Breast epithelium (tissue), 4 donors: ENCODE measurements around the gene HEATR9. TPM values are rescaled to one million over a fixed set of nuclear protein-coding genes. Genes with fewer than 3 reads are reported as not detected.

Source experiments
- DNase-seq, 2 donors: peaks; one replicate each; pipeline ENCODE4 v3.0.0-alpha.2; 2019; ENCODE audit warnings: low spot score in 2 of 2
- H3K27ac ChIP-seq, 2 donors: fragments of 200-600 bp; sonication (generic) in 1 of 2; one replicate each; pipeline ENCODE4 v1.5.1; 2016 to 2019; ENCODE audit warnings: mild to moderate bottlenecking in 1 of 2
- H3K27me3 ChIP-seq, 2 donors: fragments of 200-600 bp; sonication (generic) in 1 of 2; one replicate each; pipeline versions ENCODE4 v1.5.1 to v1.6.0; 2017 to 2019; ENCODE audit warnings: control low read depth in 1 of 2, mild to moderate bottlenecking in 1 of 2
- H3K36me3 ChIP-seq: fragments of 200-600 bp; one replicate; pipeline ENCODE4 v1.5.1; 2019
- H3K4me1 ChIP-seq, 2 donors: fragments of 200-600 bp; sonication (generic); one replicate each; pipeline ENCODE4 v1.5.1; 2016 to 2019; ENCODE audit warnings: control low read depth in 1 of 2
- H3K4me3 ChIP-seq, 3 donors: fragments of 200-600 bp; sonication (generic); 1 replicate in 2 of 3; 2 replicates in 1 of 3; pipeline ENCODE4 v1.5.1; 2016 to 2019; ENCODE audit warnings: mild to moderate bottlenecking in 3 of 3, moderate library complexity in 2 of 3
- H3K9me3 ChIP-seq, 2 donors: fragments of 200-600 bp; sonication (generic) in 1 of 2; one replicate each; pipeline ENCODE4 v1.5.1; 2016 to 2019; ENCODE audit warnings: control low read depth in 1 of 2
- POLR2A ChIP-seq: fragments of 450-650 bp; IDR thresholded peaks from one replicate; pipeline ENCODE4 v1.6.1; 2016; ENCODE audit warnings: antibody characterized with exemption, mild to moderate bottlenecking, moderate library complexity
- POLR2AphosphoS5 ChIP-seq, 3 donors: sonication (generic); formaldehyde crosslinking; IDR thresholded peaks; one replicate each; pipeline ENCODE4 v1.6.1; 2017; ENCODE audit warnings: antibody characterized with exemption in 3 of 3
- intact Hi-C: fragments of 100-400 bp; cut with DNase I; formaldehyde crosslinking; loops from one replicate; pipeline ENCODE4 v1.15.1; 2023; ENCODE audit warnings: low total_unique reads
- total RNA-seq, 3 donors: library from RNA; depleted of rRNA; stranded (reverse); fragments of >200 nt; gene quantifications; one replicate each; pipeline ENCODE4 v1.1.0, GENCODE V29; 2016
- TF ChIP-seq, protein P1 (sequence below), 3 donors: fragments of 450-650 bp; IDR thresholded peaks; one replicate each; pipeline ENCODE4 v1.5.1; 2016 to 2017; ENCODE audit warnings: antibody characterized with exemption in 3 of 3, mild to moderate bottlenecking in 3 of 3, moderate library complexity in 3 of 3

The HEATR9 gene
- total RNA-seq, 3 donors from 2014 or later, result 0.16 TPM; not detected in 2

DNA sequence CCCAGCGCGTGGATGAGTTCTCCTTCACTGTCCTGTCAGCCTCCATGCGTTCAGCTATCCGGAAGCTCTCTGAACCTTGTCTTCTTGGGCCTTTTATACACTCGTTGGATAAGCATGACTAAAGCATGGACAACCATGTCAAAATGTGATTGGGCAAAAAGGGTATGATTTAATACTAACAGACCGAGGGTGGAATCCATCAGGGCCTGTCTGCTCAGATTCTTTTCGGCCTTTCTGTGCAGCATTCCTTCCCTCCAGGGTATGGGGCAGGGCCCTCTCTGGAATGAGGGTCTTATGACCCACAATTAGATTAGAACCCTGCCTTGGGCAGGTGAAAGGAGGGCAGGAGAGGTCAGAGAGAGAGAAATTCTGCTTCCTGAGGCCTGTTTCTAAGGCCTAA, 25.5 kb upstream of the HEATR9 start:
- no peaks in the 10 kb centered on the region for H3K4me1 ChIP-seq
- H3K36me3 ChIP-seq, result no peaks in the 10 kb centered on the region
- TF ChIP-seq POLR2A, result no peak
- TF ChIP-seq POLR2AphosphoS5 (IDR thresholded peaks at IDR 0.05), result no peak
- TF ChIP-seq, protein P1, sequence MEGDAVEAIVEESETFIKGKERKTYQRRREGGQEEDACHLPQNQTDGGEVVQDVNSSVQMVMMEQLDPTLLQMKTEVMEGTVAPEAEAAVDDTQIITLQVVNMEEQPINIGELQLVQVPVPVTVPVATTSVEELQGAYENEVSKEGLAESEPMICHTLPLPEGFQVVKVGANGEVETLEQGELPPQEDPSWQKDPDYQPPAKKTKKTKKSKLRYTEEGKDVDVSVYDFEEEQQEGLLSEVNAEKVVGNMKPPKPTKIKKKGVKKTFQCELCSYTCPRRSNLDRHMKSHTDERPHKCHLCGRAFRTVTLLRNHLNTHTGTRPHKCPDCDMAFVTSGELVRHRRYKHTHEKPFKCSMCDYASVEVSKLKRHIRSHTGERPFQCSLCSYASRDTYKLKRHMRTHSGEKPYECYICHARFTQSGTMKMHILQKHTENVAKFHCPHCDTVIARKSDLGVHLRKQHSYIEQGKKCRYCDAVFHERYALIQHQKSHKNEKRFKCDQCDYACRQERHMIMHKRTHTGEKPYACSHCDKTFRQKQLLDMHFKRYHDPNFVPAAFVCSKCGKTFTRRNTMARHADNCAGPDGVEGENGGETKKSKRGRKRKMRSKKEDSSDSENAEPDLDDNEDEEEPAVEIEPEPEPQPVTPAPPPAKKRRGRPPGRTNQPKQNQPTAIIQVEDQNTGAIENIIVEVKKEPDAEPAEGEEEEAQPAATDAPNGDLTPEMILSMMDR (IDR thresholded peaks at IDR 0.05), result no peak
- no peak overlapping the region for H3K4me3 ChIP-seq
- DNase-seq, result no peak
- H3K27me3 ChIP-seq, result no peaks in the 10 kb centered on the region
- H3K9me3 ChIP-seq, result peaks cover 0 to 4% of the 10 kb centered on the region in 2 donors
- intact Hi-C loops, result no loop called here
- H3K27ac ChIP-seq, result no peak overlapping the region

DNA sequence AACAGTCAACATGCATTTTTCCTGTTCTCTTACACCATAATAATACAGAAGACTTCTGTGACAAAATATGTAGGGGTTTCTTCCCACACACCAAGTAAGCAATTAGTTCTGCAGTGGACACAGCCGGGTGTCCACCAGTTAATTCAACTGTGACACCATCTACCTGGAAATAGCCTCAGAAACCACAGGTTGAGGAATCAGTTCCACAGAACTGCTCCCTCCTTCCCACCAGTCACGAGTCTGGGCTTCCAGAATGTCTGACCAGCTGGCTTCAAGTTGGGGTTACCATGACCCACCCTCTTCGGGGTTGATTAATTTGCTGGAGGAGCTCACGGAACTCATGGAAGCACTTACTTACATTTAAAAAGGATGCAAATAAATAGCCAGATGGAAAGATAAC, 25.1 kb upstream of the HEATR9 start:
- H3K27me3 ChIP-seq, result no peaks in the 10 kb centered on the region
- H3K27ac ChIP-seq, result no peak overlapping the region
- H3K4me3 ChIP-seq, result no peak overlapping the region
- H3K9me3 ChIP-seq, result peaks cover 0 to 4% of the 10 kb centered on the region in 2 donors
- H3K4me1 ChIP-seq, result no peaks in the 10 kb centered on the region
- H3K36me3 ChIP-seq, result no peaks in the 10 kb centered on the region
- no peak for DNase-seq
- intact Hi-C loops, result loop anchor here (2.0 kb wide), 1 partner anchor 61 kb away; no protein-coding TSS in a partner anchor
- TF ChIP-seq, protein P1 (IDR thresholded peaks at IDR 0.05), result no peak
- TF ChIP-seq POLR2A (no peak), POLR2AphosphoS5 (IDR thresholded peaks at IDR 0.05) (no peak)

DNA sequence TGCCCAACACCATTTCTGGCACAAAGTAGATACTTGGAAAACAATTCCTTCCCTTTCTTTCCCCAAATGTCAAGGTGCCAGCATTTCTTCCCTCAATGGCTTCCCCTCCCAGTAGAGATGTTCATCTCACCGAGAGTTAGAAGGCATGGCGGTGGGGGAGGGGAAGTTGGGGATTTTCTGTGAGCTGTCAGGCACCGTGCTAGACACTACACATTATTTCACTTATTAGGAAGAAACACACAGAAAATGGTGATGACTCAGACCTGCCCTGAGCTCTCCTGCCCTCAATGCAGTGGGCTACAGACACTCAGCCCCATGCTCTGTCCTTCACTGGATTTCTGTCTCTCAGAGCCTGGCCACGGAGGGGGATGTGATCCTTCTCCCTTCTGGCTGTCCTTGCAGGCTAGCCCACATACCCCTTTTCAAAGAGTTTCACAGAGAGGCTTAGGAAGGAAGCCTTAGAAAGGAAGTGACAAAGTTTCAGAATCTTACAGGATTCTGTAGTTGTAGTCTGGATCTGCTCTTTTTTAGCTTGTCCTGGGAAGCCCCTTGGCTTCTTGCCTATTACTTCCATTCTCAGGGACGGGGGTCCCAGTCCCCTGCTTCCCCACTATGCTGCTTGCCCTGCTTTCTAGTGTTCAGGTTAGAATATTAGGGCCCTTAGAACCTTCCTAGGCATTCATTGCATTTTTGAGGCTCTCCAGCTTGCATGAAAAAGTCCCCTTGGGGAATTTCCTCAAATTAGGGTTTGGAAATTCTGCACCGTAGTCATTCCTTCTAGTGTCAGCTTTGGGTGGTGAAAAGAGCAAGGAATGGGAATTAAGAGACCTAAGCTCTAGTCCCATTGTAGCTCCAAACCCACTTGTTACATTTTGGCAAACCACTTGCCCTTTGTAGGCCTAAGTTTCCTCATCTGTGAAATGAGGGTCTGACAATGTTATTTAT, 23.7 kb upstream of the HEATR9 start:
- Histone ChIP-seq H3K4me3 (no peak overlapping the region), H3K27ac (no peak overlapping the region), H3K36me3 (no peaks in the 10 kb centered on the region), H3K9me3 (peaks cover 0 to 4% of the 10 kb centered on the region in 2 donors), H3K27me3 (no peaks in the 10 kb centered on the region), H3K4me1 (no peaks in the 10 kb centered on the region)
- intact Hi-C loops, result loop anchor here (2.0 kb wide), 1 partner anchor 62 kb away; no protein-coding TSS in a partner anchor
- DNase-seq, result no peak
- TF ChIP-seq POLR2AphosphoS5 (IDR thresholded peaks at IDR 0.05), result no peak
- TF ChIP-seq, protein P1 (IDR thresholded peaks at IDR 0.05), result no peak
- no peak for TF ChIP-seq POLR2A

DNA sequence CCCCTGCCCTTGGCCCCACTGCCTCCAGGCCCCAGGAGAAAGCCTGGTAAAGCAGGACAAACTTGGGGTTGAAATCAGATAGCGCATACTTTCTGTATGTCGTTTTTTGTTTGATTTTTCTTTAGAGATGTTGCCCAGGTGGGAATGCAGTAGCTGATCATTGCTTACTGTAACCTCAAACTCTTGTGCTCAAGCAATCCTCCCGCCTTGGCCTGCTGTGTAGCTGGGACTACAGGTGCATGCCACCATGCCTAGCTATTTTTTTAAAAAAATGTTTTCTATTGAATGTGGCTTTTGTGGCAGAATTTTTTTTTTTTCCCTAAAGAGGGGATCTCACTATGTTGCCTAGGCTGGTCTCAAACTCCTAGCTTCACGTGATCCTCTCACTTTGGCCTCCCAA, 22.6 kb upstream of the HEATR9 start:
- intact Hi-C loops, result no loop called here
- DNase-seq, result no peak
- no peak overlapping the region for H3K27ac ChIP-seq
- H3K4me3 ChIP-seq, result no peak overlapping the region
- no peaks in the 10 kb centered on the region for H3K36me3 ChIP-seq
- no peaks in the 10 kb centered on the region for H3K27me3 ChIP-seq
- TF ChIP-seq POLR2A, result no peak
- no peak for TF ChIP-seq POLR2AphosphoS5 (IDR thresholded peaks at IDR 0.05)
- TF ChIP-seq, protein P1 (IDR thresholded peaks at IDR 0.05), result no peak
- no peaks in the 10 kb centered on the region for H3K4me1 ChIP-seq
- peaks cover 0 to 4% of the 10 kb centered on the region in 2 donors for H3K9me3 ChIP-seq

DNA sequence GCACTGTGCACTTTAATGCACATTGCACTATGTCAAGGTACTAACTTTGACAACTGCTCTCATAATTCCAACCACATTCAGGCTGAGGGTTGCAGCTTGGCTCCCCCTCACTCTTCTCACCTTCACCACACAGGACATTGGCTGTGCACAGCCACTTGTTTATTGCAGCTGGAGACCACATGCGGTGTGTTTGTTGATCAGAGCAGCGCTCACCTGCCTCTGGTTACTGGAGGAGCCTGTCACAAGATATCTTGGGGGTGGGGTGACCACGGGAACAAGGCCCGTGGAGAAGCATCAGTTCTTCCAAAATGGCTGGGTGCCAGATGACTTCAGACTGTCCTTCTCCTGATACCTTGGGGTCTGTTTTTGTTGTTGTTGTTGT, 22.1 kb upstream of the HEATR9 start:
- H3K4me1 ChIP-seq, result no peaks in the 10 kb centered on the region
- H3K36me3 ChIP-seq, result no peaks in the 10 kb centered on the region
- H3K27ac ChIP-seq, result no peak overlapping the region
- no peaks in the 10 kb centered on the region for H3K27me3 ChIP-seq
- H3K9me3 ChIP-seq, result peaks cover 0 to 4% of the 10 kb centered on the region in 2 donors
- intact Hi-C loops, result no loop called here
- peak in 1 of 2 donors; percentile 34 for DNase-seq
- H3K4me3 ChIP-seq, result no peak overlapping the region
- TF ChIP-seq POLR2A, result no peak
- TF ChIP-seq, protein P1 (IDR thresholded peaks at IDR 0.05), result no peak
- no peak for TF ChIP-seq POLR2AphosphoS5 (IDR thresholded peaks at IDR 0.05)
